BE2C (cell line): Measurements from ENCODE around the gene SASH3.

Experiments used
- DNase-seq: peaks from one replicate; pipeline ENCODE4 v3.0.0-alpha.2; 2020
- H3K27me3 ChIP-seq: fragments of 250-450 bp; sonication (Bioruptor Pico); 2 replicates; pipeline ENCODE4 v1.5.1; 2020; ENCODE audit warnings: mild to moderate bottlenecking
- H3K36me3 ChIP-seq: fragments of 250-450 bp; sonication (Bioruptor Pico); 2 replicates; pipeline ENCODE4 v1.5.1; 2020; ENCODE audit warnings: mild to moderate bottlenecking
- H3K4me1 ChIP-seq: fragments of 250-450 bp; sonication (Bioruptor Pico); 2 replicates; pipeline ENCODE4 v1.5.1; 2020
- H3K4me3 ChIP-seq: 2 replicates; pipeline ENCODE4 v1.5.1; 2011; ENCODE audit warnings: low read depth, low read length
- H3K9me3 ChIP-seq: fragments of 250-450 bp; sonication (Bioruptor Pico); 2 replicates; pipeline ENCODE4 v1.5.1; 2020
- CTCF ChIP-seq: IDR thresholded peaks from 2 replicates; pipeline ENCODE4 v1.5.1; 2012; ENCODE audit warnings: mild to moderate bottlenecking, low read depth, low read length

SASH3 gene

GRCh38 chrX:129779086-129779672 is 570 bp upstream of the SASH3 start:
- H3K4me3 ChIP-seq, result no peak overlapping the region
- H3K36me3 ChIP-seq, result no peaks in the 10 kb centered on the region
- no peak for DNase-seq
- no peak for TF ChIP-seq CTCF
- H3K9me3 ChIP-seq, result no peaks in the 10 kb centered on the region
- H3K27me3 ChIP-seq, result no peaks in the 10 kb centered on the region
- H3K4me1 ChIP-seq, result no peaks in the 10 kb centered on the region

GRCh38 chrX:129780441-129781105 is 824 bp downstream of the SASH3 start:
- no peak overlapping the region for H3K4me3 ChIP-seq
- no peak for TF ChIP-seq CTCF
- H3K9me3 ChIP-seq, result no peaks in the 10 kb centered on the region
- H3K36me3 ChIP-seq, result no peaks in the 10 kb centered on the region
- no peaks in the 10 kb centered on the region for H3K27me3 ChIP-seq
- DNase-seq, result no peak
- H3K4me1 ChIP-seq, result no peaks in the 10 kb centered on the region

- H3K4me1 ChIP-seq, result no peaks in the 10 kb centered on the region
- H3K36me3 ChIP-seq, result no peaks in the 10 kb centered on the region
- H3K9me3 ChIP-seq, result no peaks in the 10 kb centered on the region
- H3K27me3 ChIP-seq, result no peaks in the 10 kb centered on the region
- no peak for DNase-seq
- TF ChIP-seq CTCF, result no peak
- H3K4me3 ChIP-seq, result no peak overlapping the region
Observed at GRCh38 chrX:129781134-129781672, 1.5 kb downstream of the SASH3 start.

- H3K4me3 ChIP-seq, result no peak overlapping the region
- DNase-seq, result no peak
- no peak for TF ChIP-seq CTCF
- no peaks in the 10 kb centered on the region for H3K9me3 ChIP-seq
- no peaks in the 10 kb centered on the region for H3K27me3 ChIP-seq
- no peaks in the 10 kb centered on the region for H3K4me1 ChIP-seq
- no peaks in the 10 kb centered on the region for H3K36me3 ChIP-seq
Observed at GRCh38 chrX:129781680-129782495, 2.1 kb downstream of the SASH3 start.

GRCh38 chrX:129782706-129783105 is 3.0 kb downstream of the SASH3 start:
- H3K36me3 ChIP-seq, result no peaks in the 10 kb centered on the region
- H3K4me3 ChIP-seq, result no peak overlapping the region
- no peaks in the 10 kb centered on the region for H3K27me3 ChIP-seq
- no peak for TF ChIP-seq CTCF
- H3K4me1 ChIP-seq, result no peaks in the 10 kb centered on the region
- no peaks in the 10 kb centered on the region for H3K9me3 ChIP-seq
- DNase-seq, result no peak
